Activated CD4-positive, alpha-beta T cell treated with anti-CD3 and anti-CD28 coated beads, Interleukin-2, amount 50 U/mL, for 16 hours (primary cell): ENCODE results near the gene FXYD5.
A peak's percentile ranks its signal among the peaks of the same experiment; 100 is the strongest.

Source experiments
- DNase-seq: peaks from one replicate; pipeline ENCODE4 v3.0.0-alpha.2; 2020

FXYD5 gene, protein sequence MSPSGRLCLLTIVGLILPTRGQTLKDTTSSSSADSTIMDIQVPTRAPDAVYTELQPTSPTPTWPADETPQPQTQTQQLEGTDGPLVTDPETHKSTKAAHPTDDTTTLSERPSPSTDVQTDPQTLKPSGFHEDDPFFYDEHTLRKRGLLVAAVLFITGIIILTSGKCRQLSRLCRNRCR

DNA sequence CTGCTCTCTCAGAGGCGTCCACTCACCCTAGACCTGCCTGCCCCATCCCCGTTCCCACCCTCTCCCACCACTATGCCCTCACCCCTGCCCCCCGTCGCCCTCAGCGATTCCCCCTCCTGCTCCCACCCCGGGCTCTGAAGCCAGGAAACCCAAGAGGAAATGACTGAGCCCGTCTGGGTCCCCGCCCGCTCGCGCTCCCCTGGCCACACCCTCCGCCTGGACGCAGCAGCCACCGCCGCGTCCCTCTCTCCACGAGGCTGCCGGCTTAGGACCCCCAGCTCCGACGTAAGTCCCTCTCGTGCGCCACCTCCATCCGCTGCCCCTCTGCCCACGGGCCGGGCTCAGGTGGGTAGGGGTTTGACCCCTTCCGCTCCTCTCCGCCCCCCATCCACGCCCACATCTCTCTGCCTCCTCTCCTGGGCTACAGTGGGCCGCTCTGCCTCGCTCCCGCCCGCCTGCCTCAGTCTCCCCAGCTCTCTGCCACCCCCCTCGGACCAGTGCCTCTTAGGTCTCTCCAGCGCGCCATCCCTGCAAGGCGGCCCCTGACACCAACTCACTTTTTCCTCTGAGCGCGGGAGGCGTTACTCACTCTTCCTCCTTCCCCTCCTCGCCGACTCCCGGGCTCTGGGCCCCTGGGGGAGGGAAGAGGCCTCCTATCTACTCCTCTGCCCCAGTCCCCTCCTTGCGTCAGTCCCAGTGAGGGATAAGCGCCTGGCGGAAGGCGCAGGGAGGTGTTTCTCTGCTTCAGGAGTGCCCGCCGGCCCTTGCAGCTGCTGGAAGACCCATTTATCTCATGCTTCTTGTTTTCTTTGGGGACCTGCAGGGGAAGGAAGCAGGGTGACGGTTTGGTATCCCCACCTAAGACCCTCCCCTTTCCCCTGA, at the start of gene FXYD5:
TSS of gene FXYD5 (plus strand) at position 211 of the 882 bp plus-strand sequence. CDS start 816 bp downstream, outside the sequence.
- DNase-seq = peak; percentile 76

DNA sequence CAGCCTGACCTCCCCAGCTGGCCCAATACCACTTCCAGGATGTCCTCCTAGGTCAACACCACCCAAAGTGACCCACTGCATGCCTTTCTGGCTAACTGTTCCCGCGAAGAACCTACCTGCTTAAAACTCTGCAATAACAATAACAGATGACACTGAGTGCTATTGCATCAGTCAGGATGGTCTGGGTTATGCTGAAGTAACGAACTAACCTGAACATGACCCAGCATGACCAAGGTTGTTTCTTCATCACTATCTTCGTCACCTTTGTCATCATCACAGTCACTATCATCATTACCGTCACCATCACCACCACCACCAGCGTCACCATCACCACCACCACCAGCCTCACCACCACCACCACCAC, 49.5 kb upstream of the FXYD5 start:
- no peak for DNase-seq

DNA sequence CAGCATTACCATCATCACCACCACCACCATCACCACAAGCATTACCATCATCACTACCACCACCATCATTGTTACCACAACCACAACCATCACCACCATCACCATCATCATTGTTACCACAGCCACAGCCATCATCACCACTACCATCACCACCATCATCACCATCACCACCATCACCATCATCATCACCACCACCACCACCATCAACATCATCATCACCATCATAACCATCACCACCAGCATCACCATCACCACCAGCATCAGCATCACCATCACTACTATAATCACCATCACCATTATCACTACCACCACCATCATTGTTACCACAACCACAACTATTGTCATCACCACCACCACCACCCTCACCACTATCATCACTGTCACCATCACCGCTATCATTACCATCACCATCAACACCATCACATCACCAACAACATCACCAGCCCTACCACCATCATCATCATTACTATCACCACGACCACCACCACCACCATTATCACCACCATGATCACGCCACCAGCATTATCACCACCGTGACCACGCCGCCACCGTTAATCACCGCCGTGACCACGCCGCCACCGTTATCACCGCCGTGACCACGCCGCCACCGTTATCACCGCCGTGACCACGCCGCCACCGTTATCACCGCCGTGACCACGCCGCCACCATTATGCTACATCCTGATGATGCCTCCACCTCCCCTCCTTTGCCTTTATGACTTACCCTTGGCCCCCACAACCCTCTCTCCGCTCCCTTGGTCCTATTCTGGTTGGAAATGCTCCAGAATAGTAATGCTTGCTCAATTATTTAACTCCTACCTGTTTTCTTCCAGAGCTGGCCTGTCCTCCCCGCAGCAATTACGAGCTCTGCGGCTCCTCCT, 48.9 kb upstream of the FXYD5 start:
- no peak for DNase-seq

DNA sequence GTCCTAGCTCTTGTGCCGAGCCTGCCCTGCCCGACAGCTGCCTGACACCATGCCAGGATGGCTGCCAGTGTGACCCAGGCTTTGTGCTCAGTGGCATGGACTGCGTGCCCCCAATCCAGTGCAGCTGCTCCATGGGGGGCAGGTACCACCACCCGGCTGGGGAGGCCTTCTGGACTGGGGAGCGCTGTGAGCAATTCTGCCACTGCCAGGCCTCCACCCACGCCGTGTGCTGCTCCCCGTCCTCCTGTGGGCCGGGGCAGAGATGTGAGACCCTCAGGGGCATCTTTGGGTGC, 48.3 kb upstream of the FXYD5 start:
- DNase-seq = no peak

DNA sequence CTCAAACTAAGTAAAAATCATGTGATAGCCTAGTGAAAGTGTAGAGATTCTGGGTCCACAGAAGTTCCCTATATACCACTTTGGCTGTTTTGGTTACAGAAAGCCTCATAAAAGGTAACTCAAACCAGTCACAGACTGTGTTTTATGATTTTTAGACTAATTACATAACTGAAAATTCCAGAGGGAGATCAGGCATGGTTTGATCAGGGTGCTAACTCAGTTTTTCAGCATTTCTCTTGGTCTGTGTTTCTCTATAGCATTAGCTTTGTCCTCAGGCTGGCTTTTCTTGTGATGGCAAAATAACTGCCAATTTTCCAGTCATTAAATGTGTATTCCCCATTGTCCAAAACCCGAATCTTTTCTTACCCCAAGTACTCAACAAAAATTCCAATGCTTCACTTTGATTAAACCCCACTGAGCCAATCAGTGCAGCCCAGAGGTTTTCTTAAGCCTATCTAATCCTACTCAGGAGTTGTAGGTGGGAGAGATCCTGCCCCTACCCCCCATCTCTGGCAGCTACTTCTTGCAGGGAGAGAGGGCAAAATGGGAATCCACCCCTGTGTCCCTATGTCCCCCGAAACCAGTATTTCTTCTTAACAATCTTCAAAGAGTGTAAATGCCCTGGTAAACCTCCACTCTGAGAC, 47.5 kb upstream of the FXYD5 start:
- DNase-seq = no peak

DNA sequence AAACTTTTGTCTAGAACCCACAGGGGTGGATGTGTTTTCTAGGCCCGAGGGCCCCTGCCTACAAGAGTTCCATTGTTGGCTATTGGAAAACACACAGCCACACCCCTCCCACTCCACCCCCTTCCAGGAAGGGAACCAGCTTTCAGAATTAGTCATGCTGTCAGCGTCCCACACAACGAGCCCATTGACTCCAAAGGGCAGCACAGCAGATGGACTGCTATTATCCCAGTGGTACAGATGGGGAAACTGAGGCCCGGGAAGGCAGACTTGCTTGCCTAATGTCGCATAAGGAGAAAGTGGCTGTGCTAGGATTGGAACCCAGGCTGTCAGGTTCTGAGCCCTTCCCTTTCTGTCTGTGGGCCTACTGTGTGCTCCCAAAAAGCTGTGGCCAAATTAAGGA, 47.0 kb upstream of the FXYD5 start:
- DNase-seq = no peak

DNA sequence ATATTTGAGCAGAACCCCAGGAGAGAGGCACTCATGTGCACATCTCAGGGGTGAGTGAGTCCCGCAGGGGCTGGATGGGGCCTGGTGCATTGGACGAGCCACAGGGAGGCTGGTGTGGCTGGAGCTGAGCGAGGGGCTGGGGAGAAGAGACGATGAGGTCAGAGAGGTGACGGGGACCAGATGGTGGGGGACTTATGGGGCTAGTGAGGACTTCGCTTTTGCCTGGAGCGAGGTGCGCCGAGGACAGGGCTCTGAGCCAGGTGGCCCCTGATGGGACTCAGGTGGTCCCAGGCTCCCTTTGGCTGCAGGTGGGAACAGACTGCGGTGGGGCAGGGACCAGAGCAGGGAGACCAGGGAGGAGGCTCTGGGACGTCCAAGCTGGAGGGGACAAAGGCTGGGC, 45.8 kb upstream of the FXYD5 start:
- DNase-seq = no peak

DNA sequence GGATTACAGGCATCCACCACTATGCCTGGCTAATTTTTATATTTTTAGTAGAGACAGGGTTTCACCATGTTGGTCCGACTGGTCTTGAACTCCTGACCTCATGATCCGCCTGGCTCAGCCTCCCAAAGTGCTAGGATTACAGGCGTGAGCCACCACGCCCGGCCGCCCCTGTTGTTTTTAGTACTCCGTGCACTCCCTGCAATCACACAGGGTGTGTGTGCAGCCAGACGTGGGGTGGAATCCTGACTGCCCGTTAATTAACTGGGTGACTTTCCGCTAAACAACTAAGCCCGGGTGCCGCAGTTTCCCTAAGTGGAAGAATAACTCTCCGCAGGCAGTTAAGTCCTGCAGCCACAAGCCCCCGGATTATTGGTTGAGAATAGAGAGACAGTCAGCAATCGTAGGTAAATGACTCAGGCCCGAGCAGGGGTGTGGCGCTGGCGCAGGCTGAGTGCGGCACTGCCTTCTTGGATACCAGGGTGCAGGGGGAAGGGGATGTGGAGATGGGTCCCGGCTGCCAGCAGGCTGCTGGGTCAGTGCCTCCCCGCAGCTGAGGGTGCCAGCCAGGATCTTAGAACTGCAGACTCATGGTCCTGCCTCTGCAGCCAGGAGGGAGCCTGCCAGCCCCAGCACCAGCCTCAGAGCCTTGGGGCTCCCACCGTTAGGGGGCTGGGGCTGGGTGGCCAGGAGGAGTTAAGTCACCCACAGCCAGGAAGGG, 45.0 kb upstream of the FXYD5 start:
- no peak for DNase-seq

DNA sequence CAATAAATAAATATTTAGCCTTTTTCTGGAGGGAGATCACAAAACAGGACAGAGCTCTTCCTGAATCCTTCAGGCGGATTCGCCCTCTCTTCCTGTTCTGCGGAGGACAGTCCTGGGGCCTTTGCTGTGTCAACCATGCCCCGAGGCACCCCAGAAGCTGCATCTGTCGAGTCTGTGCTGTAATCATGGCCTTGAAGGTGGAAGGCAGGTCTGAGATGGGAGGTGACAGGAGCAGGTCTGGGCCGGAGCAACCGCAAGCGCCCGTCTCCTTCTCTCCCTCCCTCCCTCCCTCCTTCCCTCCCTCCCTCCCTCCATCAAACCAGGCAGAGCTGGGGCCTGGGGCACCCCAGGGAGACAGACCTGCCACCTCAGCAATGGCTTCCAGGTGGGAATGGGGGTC, 43.6 kb upstream of the FXYD5 start:
- no peak for DNase-seq

DNA sequence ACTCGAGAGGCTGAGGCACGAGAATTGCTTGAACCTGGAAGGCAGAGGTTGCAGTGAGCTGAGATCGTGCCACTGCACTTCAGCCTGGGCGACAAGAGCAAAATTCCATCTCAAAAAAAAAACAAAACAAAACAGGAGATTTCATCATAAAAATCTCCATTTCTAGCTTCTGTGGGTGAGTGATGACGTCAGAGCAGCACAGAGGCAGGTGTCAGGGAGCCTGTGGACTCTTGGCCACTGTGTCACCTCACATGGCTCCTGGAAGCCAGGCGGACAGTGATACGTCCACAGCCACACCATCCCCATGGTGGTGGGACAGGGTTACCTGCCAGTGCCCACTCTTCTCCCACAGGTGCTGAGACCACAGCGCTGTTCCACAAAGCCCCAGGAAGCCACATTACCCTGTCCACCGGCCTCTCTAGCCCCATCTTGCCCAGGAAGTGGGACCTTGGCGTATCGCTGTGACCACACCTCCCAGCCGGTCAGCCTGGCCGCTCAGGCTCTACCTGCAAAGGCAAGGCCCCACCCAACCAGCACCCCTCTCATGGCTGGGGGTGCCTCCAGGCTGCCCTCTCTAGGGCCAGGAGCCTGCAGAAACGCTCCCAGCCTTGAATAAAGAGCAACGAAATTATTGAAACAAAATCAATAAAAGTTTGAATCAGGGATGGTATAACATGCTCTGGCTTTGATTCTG, 41.4 kb upstream of the FXYD5 start:
- no peak for DNase-seq

DNA sequence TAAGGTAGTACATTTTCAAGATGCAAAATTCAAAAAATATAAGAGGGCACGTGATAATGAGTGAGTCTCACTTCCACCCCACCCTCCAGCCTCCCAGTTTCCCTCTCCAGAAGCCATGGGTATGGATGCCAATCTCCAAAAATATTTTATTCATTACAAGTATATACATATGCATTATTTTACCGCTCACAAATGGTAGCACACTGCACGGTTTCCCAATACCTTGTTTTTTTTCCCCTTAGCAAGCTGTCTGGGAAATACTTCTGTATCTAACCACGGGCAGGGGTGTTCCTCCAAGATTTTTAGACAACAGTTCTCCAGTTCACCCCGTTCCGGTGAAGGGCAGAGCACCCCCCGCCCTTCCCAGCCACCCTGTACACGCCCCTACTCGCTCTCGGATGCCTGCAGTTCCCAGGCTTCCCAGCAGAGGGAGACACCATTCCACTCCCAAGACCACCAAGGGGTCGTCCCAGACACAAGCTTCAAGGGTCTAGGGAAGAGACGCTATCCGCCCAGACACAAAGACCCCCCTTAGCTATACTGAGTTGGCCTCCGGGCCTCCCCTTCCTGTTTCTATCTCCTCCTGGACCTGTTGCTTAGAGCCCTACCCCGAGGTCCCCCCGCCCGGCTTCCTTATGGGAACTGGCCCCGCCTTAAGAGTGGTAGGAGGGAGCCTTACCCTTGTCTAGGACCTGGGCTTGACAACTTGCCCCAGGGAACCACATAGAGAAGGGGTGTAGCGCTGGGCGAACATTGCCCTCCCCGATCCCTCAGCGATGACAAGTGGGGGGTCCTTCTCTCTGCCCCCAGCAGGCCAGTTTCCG, 40.0 kb upstream of the FXYD5 start:
- DNase-seq = peak; percentile 57

DNA sequence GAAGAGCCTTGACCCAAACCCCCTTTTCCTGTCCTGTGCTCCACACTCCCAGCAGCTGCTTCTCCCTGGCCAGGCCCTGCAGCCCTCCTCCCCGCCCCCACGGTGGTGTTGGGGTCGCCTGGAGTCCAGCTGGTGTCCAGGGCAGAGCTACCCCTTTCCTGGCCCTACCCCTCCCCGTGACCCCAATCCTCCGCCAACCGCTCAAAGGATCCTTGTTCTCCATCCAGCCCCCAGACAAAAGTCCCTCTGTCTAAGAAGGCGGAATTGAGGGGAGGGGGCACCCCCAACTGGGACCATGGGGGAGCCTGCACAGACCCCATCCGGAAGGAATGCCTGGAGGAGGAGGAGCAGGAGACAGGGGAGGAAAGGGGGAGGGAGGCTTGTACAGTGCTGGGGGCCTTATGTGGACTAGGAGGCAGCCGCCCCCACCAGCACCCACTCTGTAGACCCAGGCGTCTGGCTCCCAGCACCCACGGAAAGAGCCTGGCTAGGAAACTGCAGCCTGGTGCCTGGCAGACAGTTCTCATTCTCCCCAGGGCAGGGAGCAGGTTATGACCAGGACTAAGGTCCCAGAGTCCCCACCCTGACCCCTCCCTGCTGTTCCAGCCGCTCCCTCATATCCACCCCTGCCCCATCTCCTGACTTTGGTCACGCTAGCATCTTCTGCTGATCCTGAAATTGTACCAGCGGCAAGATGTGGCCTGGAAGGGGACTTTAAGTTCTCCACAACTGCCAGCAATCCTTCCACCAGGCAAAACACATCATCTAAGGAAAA, 39.2 kb upstream of the FXYD5 start, which contains the start of gene FXYD3:
TSS of gene FXYD3 (plus strand) at position 647 of the 775 bp plus-strand sequence. CDS start 3,554 bp downstream, outside the sequence.
- no peak for DNase-seq

DNA sequence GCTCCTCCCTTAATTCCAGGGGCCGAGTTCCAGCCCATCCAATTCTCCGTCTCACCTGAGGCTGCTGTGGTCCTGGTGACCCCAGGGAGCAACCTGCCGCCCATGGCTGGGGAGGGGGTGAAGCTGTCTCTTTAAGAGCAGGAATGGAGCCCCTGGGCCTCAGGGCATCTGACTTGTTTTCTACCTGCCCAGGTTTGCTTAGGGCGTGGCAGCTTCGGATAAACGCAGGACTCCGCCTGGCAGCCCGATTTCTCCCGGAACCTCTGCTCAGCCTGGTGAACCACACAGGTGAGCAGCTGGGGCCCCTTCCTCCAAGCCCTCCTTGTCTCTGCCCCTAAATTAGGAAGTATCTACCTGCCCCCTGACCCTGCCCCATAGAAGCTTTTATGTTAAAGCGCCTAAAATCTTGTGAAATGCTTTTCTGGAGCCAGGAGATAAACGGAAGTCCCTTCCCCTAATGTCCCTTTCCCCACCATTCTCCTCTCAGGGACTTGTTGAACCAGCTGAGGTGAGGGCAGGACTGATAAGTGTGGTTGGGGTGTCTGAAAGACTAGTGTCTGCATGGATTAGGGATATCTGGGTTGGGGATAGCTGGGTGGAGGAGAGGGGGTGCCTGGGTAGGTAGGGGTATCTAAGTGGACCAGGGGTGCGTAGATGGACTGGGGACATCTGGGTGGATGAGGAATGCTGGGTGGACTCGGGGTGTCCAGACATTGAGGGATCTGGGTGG, 38.3 kb upstream of the FXYD5 start:
- DNase-seq = no peak

DNA sequence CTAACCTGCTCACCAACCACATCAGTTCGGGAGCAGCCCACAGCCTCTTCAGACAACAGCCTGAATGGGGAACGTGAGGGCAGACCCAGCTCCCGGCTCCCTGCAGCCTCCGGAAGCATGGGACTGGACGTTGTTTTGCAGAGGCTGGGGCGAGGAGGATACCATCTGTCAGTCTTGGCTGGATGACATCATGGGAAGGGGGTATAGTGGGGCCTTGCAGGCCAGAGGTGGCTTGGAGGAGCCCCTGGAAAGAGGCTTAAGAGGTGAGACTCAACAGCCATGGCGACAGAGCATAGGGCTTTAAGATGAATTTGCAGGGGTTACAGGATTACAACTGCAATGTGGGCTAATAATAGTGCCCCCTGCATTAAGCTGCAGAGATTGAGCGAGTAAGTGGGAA, 37.4 kb upstream of the FXYD5 start:
- no peak for DNase-seq

DNA sequence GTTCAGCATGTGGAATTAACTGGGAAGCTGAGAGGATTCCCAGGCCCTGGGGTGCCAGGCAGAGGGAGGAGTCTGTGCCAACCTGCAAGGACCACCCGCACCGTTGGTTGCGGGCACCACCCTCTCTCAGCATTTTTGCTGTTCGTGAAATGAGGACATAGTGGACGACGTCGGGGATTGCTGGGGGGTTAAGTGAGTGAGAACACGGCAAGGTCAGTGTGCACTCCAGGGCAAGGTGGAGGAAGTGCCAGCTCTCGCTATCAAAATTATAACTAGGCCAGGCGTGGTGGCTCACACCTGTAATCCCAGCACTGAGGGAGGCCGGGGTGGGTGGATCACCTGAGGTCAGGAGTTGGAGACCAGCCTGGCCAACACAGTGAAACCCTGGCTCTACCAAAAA, 36.7 kb upstream of the FXYD5 start:
- no peak for DNase-seq

DNA sequence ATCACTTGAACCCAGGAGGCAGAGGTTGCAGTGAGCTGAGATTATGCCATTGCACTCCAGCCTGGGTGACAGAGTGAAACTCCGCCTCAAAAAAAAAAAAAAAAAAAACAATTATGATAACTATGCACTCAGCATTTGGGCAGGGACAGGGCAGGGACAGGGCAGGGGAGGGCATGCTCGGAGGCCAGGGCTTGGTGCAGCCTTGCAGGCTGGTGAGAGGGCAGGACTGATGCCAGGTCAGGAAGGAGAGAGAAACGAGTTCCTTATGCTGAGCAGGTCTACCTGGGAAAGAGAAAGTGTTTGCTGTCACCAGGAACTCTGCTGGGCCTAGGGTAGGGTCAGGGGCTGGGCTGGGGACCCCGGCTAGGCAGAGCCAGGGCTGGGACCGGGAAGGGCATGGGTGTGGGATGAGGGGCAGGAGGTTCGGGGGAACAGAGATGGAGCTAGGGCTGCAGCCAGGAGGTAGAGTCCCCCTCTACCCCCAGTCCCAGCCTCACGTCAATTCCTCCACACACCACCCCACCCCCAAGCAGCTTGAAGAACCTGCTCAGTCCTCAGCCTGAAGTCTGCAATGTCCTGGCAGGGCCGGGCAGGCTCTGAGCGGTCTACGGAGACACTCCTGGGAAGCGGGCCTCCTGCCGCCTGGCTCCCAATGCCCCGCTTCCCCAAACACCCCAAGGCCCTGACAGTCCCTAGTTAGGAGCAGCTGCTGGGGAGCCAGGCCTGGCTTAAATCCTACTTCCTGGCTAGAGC, 36.1 kb upstream of the FXYD5 start:
- no peak for DNase-seq

DNA sequence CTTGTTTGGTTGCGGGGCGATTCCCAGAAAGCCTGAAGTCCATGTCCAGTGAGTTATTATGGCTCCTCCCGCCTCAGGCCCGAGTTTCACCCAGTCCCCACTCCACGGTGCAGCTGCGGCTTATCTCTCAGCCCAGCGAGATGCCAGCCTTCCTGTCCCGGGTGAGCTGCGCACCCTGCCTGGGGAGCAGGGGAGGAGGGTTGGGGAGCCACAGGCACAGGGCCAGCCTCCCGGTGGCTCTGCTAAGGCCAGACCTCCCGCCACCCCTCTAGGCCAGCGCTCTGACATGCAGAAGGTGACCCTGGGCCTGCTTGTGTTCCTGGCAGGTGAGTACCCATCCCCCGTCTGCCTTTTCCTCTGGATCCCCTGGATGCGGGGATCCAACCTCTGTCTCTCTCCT, 35.4 kb upstream of the FXYD5 start:
- no peak for DNase-seq

DNA sequence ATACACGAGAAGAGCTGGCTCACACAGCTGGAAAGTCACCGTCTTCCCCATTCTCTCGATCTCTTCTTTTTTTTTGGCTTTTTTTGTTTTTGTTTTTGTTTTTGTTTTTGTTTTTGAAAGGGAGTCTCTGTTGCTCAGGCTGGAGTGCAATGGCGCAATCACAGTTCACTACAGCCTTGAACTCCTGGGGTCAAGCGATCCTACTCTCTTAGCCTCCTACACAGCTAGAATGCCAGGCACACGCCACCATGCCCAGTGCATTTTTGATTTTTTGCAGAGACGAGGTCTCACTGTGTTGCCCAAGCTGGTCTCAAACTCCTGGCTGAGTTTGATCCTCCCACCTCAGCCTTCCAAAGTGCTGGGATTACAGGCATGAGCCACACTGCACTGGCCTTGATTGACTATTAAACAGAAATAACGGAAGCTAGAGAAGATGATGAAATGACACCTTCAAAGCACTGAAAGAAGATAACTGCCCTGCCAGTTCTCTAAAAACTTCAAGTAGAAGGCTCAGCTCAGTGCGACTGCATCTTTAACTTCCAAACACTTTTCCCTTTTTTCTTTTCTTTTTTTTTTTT, 34.9 kb upstream of the FXYD5 start:
- no peak for DNase-seq
